GM19468 (cell line): Measurements from ENCODE around the gene KRT33B.

ENCODE experiments used
- ATAC-seq: cut with Tn5 transposase; IDR thresholded peaks from one replicate; pipeline ENCODE4 v1.9.1; 2021; ENCODE audit warnings: mild to moderate bottlenecking, moderate library complexity, moderate number of reproducible peaks; ENCODE audit not compliant: unreplicated experiment; ENCODE audit errors: extremely low read depth

The KRT33B gene

DNA sequence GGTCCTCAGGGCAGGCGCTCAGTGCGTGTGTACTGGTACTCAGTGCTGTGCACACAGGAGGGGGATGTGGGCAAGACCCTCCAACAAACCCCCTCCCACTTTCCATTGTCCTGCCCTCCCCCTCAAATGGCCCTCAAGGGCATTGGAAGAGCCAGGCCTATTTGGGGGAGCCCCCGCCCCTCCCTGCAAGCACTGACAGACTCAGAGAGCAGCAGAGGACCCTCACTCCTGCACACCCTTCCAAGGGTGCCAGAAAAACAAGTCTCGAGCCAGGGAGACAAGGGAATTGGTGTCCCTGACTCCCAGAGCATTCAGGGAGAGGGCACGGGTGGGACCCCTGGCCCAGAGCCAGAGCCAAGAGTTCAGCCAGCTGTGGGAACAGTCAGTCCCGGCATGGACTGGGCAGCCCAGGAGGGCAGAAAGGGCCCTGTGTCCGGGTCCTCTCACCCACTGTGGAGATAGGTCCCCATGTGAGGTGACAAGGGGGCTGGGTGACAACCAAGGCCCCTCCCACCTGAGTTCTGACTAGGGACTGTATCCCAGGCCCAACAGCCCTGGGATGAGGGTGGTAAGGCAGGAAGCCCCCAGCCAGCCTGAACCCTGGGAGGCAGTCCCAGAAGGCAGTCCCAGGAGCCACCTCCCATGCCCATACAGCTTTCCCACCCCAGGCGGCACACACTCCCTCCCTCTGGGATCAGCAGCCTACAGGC, 42.0 kb downstream of the KRT33B start:
- ATAC-seq, result no peak

DNA sequence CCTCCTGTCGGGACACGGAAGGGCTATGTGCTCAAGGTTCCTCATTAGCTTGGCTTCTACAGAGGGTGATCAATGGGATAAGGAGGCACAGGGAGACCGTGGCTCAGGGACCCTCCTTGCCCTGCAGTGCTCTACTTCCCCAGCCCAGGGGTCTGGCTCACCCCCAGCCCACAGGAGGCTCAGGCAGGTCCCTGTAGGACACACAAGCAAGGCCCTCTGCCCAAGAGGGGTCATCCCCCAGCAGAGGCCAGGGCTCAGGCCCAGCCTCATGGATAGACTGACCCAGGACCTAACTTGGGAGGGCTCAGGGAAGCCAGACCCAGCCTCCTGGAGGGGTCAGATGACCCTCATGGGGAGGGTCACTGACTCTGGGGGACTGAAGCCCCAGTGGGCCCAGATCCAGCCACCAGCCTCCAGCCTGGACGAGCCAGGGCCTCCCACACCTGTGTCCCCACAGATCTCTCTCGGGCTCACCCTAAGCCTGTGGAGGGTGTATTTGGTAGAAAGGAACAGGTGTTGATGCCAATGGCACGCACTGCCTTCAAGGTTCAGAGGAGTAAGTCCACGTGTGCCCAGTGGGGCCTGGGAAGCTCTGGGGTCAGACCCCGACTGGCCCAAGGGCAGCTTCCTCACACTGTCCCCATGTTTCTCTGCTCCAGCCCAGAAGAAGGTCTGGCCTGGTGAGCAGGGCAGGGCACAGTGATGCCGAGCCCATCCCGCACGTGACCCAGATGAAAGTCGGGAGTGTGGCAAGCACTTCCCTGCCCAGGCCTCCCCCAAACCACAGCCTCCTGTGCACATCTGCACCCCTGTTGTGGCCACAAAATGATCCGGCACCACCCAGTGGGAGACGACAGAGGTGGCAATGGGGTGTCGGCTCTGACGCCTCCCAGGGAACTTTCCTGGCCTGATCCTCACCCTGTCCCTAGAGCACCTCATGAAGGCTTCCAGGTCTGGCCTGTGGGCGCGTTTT, 43.2 kb downstream of the KRT33B start:
- ATAC-seq, result no peak

DNA sequence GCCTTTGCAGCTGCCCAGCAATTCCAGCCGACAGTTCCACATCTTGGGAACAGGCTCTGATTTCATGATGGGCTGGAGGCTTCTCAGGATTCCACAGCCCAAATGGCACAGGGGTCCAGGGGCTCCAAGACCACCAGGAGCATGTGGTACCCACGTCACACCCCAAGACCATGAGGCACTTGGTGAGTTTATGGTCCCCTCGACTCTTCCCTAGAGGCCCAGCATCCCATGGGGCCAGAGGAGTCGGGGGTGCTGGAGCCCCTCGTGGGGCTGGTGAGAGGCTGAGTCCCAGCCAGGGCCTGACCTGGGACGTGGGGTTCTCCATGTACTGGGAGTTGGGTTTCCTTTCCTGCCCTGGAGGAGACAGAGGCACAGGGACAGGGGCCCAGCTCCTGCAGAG, 44.0 kb downstream of the KRT33B start:
- no peak for ATAC-seq

DNA sequence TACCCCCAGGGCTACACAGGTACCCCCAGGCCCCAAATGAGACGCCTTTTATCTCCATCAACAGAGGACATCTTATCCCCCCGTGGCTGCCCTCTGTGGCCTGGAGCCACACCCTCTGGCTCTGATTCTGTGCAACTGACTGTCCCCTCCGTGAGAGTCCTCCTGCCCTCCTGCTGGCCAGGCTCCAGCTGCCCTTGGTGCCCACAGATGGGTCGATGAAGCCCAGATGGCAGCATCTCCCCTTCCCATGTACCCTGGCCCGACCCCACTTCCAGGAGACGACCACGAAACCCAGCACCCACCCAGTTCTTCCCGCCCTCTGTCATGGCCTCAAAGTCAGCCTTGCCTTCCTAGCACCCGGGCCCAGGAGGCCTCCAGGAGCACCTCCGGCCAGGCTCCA, 44.5 kb downstream of the KRT33B start:
- no peak for ATAC-seq

DNA sequence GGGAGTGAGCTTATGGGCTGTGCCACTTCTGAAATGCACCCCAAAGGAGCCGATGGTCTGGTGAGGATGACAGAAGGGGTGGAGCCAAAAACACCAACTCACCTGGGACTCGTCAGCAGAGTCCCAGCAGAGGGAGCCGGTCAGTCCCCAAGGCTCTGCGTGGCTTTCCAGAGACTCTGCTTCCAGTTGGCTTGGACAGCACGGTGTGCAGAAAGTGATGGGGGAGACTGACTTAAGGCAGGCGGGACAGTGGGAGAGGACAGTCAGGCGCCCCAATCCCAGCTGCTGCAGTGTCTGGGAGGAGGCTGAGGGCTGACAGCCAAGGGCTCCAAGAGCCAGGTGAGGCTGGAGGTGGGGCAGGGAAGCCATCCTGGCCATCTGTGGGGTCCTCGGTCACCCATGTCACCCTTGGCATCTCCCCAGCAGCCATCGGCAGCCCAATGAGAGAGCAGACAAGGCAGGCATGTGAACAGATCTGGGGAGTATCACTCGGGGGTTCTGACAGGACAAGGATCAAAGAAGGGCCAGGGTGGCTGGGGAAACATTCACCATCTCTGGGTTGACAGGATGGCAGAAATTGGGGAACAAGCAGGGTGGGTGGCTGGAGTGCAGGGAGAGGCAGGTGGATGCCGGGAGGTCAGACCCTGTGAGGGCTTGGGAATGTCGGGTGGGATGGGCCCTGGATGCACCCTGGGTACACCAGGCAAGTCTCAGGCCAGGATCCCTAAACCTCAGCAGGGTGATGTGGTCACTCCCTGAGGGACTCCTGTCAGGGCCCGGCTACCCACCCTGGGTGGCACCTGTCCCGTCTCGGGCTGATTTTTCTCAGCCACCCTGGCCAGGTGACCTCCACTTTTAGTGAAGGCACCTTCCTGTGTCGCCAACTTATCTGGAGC, 45.2 kb downstream of the KRT33B start:
- no peak for ATAC-seq

DNA sequence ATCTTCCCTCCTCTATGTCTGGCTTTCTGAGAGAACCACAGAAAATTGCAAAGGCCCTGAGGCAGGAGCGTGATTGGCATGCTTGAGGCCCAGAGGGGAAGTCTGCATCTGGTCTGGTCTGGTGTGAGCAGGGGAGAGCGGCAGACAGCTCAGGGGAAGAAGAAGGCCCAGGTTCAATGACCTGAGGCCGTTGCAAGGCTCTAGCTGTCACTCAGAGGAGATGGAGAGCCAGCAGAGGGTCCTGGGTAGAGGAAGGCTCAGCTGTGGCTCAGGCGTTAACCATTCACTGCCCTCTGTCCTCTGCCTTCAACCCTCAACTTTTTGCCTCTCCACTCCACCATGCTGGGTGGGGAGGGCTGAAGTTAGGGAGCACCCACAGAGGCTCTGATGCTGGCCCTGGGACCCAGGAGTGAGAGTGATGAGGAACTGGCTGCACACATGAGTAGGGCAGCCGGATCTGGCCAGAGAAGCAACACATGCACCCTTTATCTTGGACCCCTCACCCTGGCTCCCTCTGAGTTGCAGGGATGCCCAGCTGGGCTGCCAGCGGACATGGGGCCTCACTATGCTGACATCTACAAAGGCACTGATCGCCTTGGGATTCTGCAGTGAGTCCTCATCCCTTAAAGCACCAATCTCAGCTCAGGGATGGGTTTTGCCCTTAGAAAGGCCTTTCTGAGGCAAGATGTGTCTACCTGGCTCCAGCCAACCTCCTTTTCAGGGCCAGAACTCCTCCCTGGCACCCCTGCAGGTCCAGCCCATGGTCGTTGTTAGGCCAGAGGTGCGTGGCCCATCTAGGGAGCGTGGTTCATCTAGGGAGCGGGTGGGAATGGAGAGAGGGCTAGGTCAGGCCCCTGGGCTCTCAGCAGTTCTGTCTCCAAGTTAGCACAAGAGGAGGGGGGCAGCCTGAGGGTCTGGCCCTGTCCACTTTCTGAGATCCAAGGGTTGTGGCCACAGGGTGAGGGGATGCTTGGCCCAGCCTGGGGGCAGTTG, 46.4 kb downstream of the KRT33B start:
- ATAC-seq, result no peak

DNA sequence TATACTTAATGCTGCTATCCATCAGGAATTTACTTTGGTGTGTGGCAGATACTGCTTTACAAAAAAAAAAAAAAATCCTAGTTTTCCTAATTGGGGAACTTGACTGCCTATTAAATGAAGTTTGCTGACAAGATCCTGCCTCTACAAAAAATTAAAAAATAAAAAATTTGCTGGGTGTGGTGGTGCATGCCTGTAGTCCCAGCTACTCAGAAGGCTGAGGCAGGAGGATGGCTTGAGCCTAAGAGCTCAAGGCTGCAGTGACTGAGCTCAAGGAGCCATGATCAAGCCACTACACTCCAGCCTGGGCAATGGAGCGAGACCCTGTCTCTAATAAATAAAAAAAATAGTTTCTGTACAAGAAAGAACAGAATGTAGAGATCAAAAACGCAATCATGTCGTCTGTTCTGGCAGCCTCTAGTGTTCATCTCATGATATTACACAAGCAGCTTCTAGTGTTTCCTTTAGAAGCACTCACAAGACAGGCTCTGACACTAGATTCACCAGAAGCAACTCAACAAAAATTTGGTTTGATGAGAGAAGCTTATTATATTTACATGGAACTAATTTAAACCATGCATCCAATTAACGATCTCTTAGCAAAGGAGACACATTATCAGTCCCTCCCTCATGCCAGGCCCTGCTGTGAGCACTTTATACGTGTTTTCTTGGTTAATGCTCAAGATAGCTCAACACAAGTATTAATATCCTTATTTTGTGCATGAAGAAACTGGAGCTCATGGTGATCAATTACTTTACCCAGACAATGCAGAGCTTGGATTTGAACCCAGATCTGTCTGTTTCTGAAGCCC, 47.3 kb downstream of the KRT33B start:
- no peak for ATAC-seq

DNA sequence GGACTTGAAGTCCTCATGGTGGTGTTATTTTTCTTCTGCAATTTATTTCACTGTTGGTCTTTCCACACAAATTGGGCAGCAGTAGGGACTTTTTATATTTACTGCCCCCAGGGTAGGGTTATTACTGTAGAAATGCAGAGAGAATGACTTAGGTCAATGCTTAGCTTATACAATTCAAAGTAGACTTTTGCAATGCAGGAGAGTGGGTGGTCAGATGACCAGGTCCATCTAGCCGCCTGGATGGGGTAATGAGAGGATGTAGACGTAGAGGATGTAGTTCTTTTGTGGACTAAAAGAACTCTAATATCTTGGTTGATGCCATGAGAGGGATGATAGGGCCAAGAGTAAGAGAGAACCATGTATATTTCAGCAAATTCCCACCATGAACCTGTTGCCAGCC, 51.4 kb downstream of the KRT33B start:
- no peak for ATAC-seq

DNA sequence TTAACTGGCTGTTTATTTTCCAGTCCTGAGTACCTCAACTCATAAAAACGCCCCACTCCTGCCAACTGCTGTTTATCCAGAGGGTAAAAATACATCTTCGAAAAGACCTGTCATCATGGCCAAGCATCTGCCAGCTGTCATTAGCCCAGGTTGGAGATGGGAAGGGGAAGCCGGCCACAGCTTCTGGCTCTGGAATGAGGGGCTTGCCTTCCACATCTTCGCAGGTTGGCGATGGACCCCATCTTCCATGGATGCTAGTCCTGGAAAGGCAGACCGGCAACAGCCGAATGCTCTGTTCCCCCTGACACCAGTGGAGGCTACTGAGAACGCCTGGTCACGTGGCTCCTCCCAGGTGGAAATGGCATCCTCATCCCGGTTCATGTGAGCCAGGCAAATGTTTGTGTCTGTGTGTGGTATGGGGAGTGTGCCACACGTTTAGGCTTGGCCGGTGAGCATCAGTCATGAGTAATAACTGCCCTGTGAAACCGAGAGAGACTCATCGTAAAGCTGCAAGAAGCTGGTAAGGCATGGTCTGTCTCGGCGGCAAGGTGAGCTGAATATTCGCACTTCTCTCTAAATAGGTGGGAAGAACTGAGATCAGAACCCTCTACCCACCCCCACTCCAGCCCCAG, 53.7 kb downstream of the KRT33B start:
- ATAC-seq, result no peak

DNA sequence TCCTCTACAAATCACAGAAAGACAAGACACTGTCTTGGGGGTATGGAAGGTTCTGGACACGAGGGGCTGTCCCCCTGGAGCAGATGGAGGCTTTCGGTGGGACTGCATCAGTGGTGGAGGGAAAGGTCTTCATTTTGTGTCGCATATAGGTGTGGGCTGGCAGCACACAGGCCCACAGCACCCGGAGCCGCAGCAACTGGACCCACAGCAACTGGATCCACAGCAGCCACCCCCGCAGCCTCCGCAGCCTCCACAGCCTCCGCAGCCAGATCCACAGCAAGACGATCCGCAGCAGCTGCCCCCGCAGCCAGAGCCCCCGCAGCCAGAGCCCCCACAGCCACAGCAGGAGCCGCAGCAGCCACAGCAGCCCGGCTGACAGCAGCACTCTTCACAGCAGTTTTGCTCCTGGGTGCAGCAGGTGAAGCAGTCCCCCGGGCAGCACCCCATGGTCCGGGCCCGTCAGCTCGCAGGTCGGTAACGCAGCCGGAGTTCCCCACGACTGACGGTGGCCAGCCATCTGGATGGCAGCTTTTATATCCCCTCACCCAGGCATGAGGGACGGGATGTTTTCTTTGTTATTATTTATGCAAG, 54.3 kb downstream of the KRT33B start, which contains the start of gene KRTAP17-1:
Gene KRTAP17-1 (minus strand): TSS at position 507 of the 591 bp plus-strand sequence. CDS start 60 bp downstream, at position 447.
- ATAC-seq, result no peak
